ENCODE measurements around the gene RANGAP1.

RANGAP1 gene

GRCh38 chr22:41285820-41286638, at the start of gene RANGAP1:
TSS of gene RANGAP1 (minus strand) at chr22:41286187. CDS start at chr22:41281044, 5,143 bp downstream.
- H3K27ac Mint-ChIP-seq (ENCODE audit: low read depth): peak within 1 kb of the TSS; percentile 92
- DNase-seq (ENCODE audit: low spot score in 2 of 2): peak; percentile 95 to 98
- peaks cover 24% of the 10 kb centered on the region for H3K4me1 Mint-ChIP-seq
- H3K4me3 Mint-ChIP-seq: peak within 1 kb of the TSS; percentile 87
- peak; percentile 89 for ATAC-seq (replicated peaks; ENCODE audit: extremely low read depth, poor library complexity, severe bottlenecking)
- H3K36me3 Mint-ChIP-seq (ENCODE audit: insufficient read depth): peaks cover 27% of the 10 kb centered on the region
- no peaks in the 10 kb centered on the region for H3K27me3 Mint-ChIP-seq
- no peaks in the 10 kb centered on the region for H3K9me3 Mint-ChIP-seq

DNA sequence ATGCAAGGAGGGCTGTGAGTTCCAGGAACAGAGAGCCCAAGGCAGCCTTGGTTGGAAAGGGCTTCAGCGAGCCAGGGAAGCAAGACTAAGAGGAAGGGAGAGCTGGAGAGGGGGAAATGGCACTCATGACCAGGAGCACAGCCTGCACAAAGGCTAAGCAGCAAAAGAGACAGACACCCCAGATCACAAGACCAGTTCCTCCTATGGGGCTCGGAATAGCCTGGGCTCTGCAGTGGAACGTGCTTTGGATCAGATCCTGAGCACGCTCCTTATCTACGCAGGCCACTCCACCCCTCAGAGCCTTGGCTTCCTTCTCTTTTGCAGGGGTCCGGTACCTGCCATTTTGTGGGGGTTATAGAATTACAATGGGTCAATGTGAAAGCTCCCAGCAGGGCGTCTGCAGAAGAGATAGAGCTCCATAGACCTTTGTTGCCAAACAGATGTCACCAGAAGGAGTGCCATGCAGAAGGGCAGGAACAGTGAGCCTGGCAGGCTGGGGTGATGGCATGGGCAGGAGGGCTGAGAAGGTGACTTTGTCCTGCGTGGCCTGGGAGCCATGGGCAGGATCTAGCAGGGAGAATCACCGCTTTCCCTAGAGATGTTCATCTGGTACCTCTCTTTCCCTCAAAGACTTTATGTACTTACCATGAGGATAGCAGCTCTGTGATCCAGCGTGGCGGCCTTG, 49.1 kb upstream of the RANGAP1 start:
- no peaks in the 10 kb centered on the region for H3K9me3 Mint-ChIP-seq
- H3K4me3 Mint-ChIP-seq: no peak overlapping the region
- no peaks in the 10 kb centered on the region for H3K27me3 Mint-ChIP-seq
- no peak for DNase-seq (ENCODE audit: low spot score in 2 of 2)
- no peak for ATAC-seq (replicated peaks; ENCODE audit: extremely low read depth, poor library complexity, severe bottlenecking)
- H3K4me1 Mint-ChIP-seq: peaks cover 7% of the 10 kb centered on the region
- peak overlapping the region; percentile 2 for H3K27ac Mint-ChIP-seq (ENCODE audit: low read depth)
- H3K36me3 Mint-ChIP-seq (ENCODE audit: insufficient read depth): peaks cover 22% of the 10 kb centered on the region

- Mint-ChIP-seq H3K4me3 (no peak overlapping the region), H3K4me1 (peaks cover 7% of the 10 kb centered on the region), H3K27ac (ENCODE audit: low read depth) (no peak overlapping the region), H3K27me3 (no peaks in the 10 kb centered on the region), H3K36me3 (ENCODE audit: insufficient read depth) (peaks cover 27% of the 10 kb centered on the region), H3K9me3 (no peaks in the 10 kb centered on the region)
- DNase-seq (ENCODE audit: low spot score in 2 of 2) (no peak), ATAC-seq (replicated peaks; ENCODE audit: extremely low read depth, poor library complexity, severe bottlenecking) (no peak)
These were observed 48.2 kb upstream of the RANGAP1 start for GRCh38 chr22:41334215-41334614.

DNA sequence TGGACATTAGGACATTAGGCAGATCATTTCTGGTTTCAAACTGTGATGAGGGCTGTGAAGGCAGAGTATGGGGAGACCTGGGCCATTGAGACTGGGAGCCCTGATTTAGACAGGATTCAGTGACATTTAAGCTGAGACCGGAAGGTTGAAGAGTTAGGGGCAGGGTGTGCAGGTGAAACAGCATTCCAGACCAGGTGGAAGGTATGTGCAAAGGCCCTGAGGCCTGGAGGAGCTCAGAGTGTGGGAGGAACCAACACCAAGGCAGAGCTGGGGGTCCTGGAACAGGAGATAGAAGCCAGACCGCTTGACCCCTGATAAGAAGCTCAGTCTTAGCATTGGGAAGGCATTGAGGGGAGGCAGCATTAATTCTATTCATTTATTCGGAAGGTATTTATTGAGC, 47.8 kb upstream of the RANGAP1 start:
- Mint-ChIP-seq H3K27me3 (no peaks in the 10 kb centered on the region), H3K4me1 (peaks cover 7% of the 10 kb centered on the region), H3K4me3 (no peak overlapping the region), H3K27ac (ENCODE audit: low read depth) (no peak overlapping the region), H3K36me3 (ENCODE audit: insufficient read depth) (peaks cover 27% of the 10 kb centered on the region), H3K9me3 (no peaks in the 10 kb centered on the region)
- ATAC-seq (replicated peaks; ENCODE audit: extremely low read depth, poor library complexity, severe bottlenecking) (no peak), DNase-seq (ENCODE audit: low spot score in 2 of 2) (no peak)

DNA sequence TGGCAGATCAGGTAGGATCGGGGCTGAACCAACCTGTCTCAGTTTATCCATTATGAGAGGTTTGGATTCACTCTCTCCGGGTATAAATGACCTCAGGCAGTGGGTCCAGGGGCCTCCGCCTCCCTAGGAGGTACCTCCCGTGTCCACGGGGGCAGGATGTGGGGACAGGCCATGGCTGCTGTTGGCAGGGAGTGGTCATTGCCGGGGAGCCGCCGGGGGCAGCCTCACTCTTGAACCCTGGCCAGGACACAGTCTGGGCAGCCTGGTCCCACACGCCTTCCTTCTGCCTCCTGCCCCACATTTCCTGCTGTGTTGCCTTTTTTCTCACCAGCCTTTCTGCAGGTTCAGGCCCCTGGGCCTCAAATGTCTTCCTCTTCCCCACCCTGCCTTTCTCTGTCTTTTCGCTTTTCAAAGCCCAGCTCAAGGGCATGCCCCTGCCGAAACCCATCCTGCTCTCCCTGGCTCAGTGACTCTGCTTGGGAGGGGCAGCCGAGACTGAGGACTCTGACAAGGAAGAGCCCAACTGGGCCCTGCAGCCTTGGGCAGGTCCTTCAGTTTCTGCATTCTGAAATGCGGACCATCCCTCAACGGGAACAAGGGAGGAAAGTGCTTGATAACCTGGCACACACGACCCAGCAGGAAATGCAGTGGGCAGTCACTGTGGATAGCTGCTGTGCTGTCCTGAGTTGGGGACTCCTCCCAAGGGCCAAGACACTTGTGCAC, 46.4 kb upstream of the RANGAP1 start:
- Mint-ChIP-seq H3K27ac (ENCODE audit: low read depth) (peak overlapping the region; percentile 61), H3K4me3 (no peak overlapping the region), H3K4me1 (peaks cover 7% of the 10 kb centered on the region), H3K27me3 (no peaks in the 10 kb centered on the region), H3K9me3 (no peaks in the 10 kb centered on the region), H3K36me3 (ENCODE audit: insufficient read depth) (peaks cover 35% of the 10 kb centered on the region)
- DNase-seq (ENCODE audit: low spot score in 2 of 2): no peak
- no peak for ATAC-seq (replicated peaks; ENCODE audit: extremely low read depth, poor library complexity, severe bottlenecking)

DNA sequence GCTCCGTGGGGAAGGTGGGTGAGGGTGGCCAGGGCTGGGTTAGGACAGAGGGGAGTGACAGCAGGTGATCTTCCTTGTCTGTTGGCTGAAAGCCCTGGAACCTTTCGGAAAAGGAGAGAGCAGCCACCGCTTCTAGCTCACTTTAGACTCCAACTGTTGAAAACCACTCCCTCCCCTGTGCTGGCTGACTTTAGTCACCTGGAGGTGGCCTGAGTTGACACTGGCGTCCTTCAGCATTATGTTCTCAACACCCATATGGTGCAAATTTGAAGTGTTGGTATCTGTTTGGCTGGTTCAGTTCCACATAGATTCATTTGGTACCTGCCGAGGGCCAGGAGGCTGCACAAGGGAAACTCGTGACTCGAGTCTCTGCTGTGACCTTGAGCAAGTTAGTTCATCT, 44.2 kb upstream of the RANGAP1 start:
- peaks cover 38% of the 10 kb centered on the region for H3K36me3 Mint-ChIP-seq (ENCODE audit: insufficient read depth)
- peaks cover 1% of the 10 kb centered on the region for H3K4me1 Mint-ChIP-seq
- no peak overlapping the region for H3K27ac Mint-ChIP-seq (ENCODE audit: low read depth)
- ATAC-seq (replicated peaks; ENCODE audit: extremely low read depth, poor library complexity, severe bottlenecking) (no peak), DNase-seq (ENCODE audit: low spot score in 2 of 2) (no peak)
- H3K4me3 Mint-ChIP-seq: no peak overlapping the region
- no peaks in the 10 kb centered on the region for H3K27me3 Mint-ChIP-seq
- no peaks in the 10 kb centered on the region for H3K9me3 Mint-ChIP-seq

- DNase-seq (ENCODE audit: low spot score in 2 of 2): no peak
- H3K27ac Mint-ChIP-seq (ENCODE audit: low read depth): no peak overlapping the region
- no peak overlapping the region for H3K4me3 Mint-ChIP-seq
- peaks cover 49% of the 10 kb centered on the region for H3K36me3 Mint-ChIP-seq (ENCODE audit: insufficient read depth)
- peaks cover 5% of the 10 kb centered on the region for H3K4me1 Mint-ChIP-seq
- H3K9me3 Mint-ChIP-seq: no peaks in the 10 kb centered on the region
- no peak for ATAC-seq (replicated peaks; ENCODE audit: extremely low read depth, poor library complexity, severe bottlenecking)
- no peaks in the 10 kb centered on the region for H3K27me3 Mint-ChIP-seq
These were observed 41.1 kb upstream of the RANGAP1 start for GRCh38 chr22:41327124-41327523.

- no peaks in the 10 kb centered on the region for H3K27me3 Mint-ChIP-seq
- H3K4me3 Mint-ChIP-seq: no peak overlapping the region
- peaks cover 49% of the 10 kb centered on the region for H3K36me3 Mint-ChIP-seq (ENCODE audit: insufficient read depth)
- ATAC-seq (replicated peaks; ENCODE audit: extremely low read depth, poor library complexity, severe bottlenecking) (no peak), DNase-seq (ENCODE audit: low spot score in 2 of 2) (no peak)
- no peak overlapping the region for H3K27ac Mint-ChIP-seq (ENCODE audit: low read depth)
- H3K9me3 Mint-ChIP-seq: no peaks in the 10 kb centered on the region
- peaks cover 14% of the 10 kb centered on the region for H3K4me1 Mint-ChIP-seq
These were observed 39.0 kb upstream of the RANGAP1 start for GRCh38 chr22:41324821-41325528.

DNA sequence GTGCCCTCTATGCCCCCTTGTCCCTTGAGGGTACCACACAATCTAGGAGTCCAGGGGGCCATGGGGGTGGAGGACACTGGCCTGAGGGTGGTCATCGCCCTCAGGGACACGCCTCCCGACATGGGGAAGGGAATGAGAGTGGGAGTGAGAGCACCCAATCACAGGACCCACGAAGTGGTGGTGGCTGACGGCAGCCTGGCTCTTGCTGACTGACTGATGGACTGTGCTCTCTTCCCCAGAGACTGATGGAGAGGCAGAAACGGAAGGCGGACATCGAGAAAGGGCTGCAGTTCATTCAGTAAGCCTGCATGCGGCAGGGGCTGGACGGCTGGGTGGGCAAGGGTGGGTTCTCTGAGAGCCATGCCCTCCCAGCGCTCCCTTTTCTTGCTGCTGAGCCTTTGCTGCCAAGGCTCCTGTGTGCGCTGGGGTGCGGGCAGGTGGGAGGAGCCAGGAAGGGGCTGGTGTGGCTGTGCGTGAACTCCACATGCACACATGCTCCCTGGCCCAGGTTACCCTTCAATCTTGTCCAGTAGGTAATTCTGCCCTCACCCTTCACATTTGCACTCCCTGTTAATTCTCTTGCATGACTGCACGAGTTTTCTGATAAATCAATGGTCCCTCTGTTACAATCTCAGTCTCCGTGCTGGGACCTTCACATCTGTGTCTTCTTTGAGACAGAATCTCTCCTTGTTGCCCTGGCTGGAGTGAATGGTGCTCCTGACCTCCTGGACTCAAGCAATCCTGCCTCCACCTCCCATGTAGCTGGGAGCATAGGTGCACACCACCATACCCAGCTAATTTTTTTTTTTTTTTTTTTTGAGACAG, 34.6 kb upstream of the RANGAP1 start:
- no peaks in the 10 kb centered on the region for H3K9me3 Mint-ChIP-seq
- H3K4me1 Mint-ChIP-seq: peaks cover 19% of the 10 kb centered on the region
- no peaks in the 10 kb centered on the region for H3K27me3 Mint-ChIP-seq
- ATAC-seq (replicated peaks; ENCODE audit: extremely low read depth, poor library complexity, severe bottlenecking) (no peak), DNase-seq (ENCODE audit: low spot score in 2 of 2) (no peak)
- peaks cover 32% of the 10 kb centered on the region for H3K36me3 Mint-ChIP-seq (ENCODE audit: insufficient read depth)
- no peak overlapping the region for H3K27ac Mint-ChIP-seq (ENCODE audit: low read depth)
- H3K4me3 Mint-ChIP-seq: no peak overlapping the region

GRCh38 chr22:41315586-41315985, 29.6 kb upstream of the RANGAP1 start:
- Mint-ChIP-seq H3K9me3 (no peaks in the 10 kb centered on the region), H3K27me3 (no peaks in the 10 kb centered on the region), H3K4me1 (peaks cover 23% of the 10 kb centered on the region), H3K4me3 (no peak overlapping the region), H3K27ac (ENCODE audit: low read depth) (no peak overlapping the region), H3K36me3 (ENCODE audit: insufficient read depth) (peaks cover 6% of the 10 kb centered on the region)
- ATAC-seq (replicated peaks; ENCODE audit: extremely low read depth, poor library complexity, severe bottlenecking): no peak
- DNase-seq (ENCODE audit: low spot score in 2 of 2): no peak

DNA sequence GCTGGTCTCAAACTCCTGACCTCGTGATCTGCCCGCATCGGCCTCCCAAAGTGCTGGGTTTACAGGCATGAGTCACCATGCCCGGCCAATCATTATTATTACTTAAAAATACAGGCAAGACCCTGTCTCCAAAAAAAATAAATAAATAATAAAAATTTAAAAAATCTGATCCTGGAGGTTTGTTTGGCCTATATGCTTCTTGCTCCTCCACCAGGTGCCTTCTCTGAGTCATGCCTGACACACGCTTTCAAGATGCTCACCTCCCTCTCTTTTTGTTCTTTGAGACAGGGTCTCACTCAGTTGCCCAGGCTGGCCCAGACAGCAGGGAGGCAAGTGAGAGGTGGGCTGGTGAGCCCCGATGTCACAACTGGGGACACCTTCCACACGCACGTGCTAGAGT, 28.8 kb upstream of the RANGAP1 start:
- DNase-seq (ENCODE audit: low spot score in 2 of 2) (no peak), ATAC-seq (replicated peaks; ENCODE audit: extremely low read depth, poor library complexity, severe bottlenecking) (no peak)
- no peaks in the 10 kb centered on the region for H3K9me3 Mint-ChIP-seq
- H3K27me3 Mint-ChIP-seq: no peaks in the 10 kb centered on the region
- H3K36me3 Mint-ChIP-seq (ENCODE audit: insufficient read depth): peaks cover 5% of the 10 kb centered on the region
- peaks cover 19% of the 10 kb centered on the region for H3K4me1 Mint-ChIP-seq
- no peak overlapping the region for H3K4me3 Mint-ChIP-seq
- H3K27ac Mint-ChIP-seq (ENCODE audit: low read depth): no peak overlapping the region
